OCI-LY7 (cell line): Measurements from ENCODE around the gene ANKMY1. TPM values are rescaled to one million over a fixed set of nuclear protein-coding genes. Genes with fewer than 3 reads are reported as not detected.

ENCODE experiments used
- BruUV-seq: library from RNA; stranded (reverse); fragments of 400-500 nt; replicated peaks from 2 replicates; lab custom pipeline; 2021; lab: Mats Ljungman, UMichigan
- CTCF ChIA-PET: fragments of 300-600 bp; sonication (Branson Sonifier 250); formaldehyde crosslinking; loops from one replicate; lab custom pipeline; 2022; ENCODE audit warnings: antibody characterized with exemption; ENCODE audit not compliant: unreplicated experiment; lab: Charles Lee
- POLR2A ChIA-PET: fragments of 300-600 bp; sonication (Branson Sonifier 250); formaldehyde crosslinking; loops from one replicate; lab custom pipeline; 2022; ENCODE audit warnings: antibody characterized with exemption; lab: Charles Lee
- DNase-seq: peaks from one replicate; pipeline ENCODE4 v3.0.0-alpha.2; 2015; ENCODE audit warnings: low spot score
- H2AFZ ChIP-seq: fragments of 200-600 bp; sonication (generic), shearing (Covaris generic); 2 replicates; pipeline ENCODE4 v1.6.1; 2014; ENCODE audit warnings: mild to moderate bottlenecking, antibody characterized with exemption, low read length, moderate library complexity
- H3K27ac ChIP-seq: fragments of 200-600 bp; sonication (generic); 2 replicates; pipeline ENCODE4 v1.5.1; 2014; ENCODE audit warnings: mixed run types, low read depth, mild to moderate bottlenecking, moderate library complexity, low read length, inconsistent platforms; ENCODE audit not compliant: poor library complexity, severe bottlenecking
- H3K36me3 ChIP-seq: fragments of 200-600 bp; sonication (generic); 2 replicates; pipeline ENCODE4 v1.6.1; 2014; ENCODE audit warnings: mild to moderate bottlenecking, antibody characterized with exemption, low read length, moderate library complexity, mixed read lengths; ENCODE audit not compliant: insufficient read depth
- H3K4me1 ChIP-seq: fragments of 200-600 bp; sonication (generic); 2 replicates; pipeline ENCODE4 v1.5.1; 2014; ENCODE audit warnings: mild to moderate bottlenecking, low read length; ENCODE audit not compliant: insufficient read depth, poor library complexity, severe bottlenecking
- H3K4me2 ChIP-seq: fragments of 200-600 bp; sonication (generic); 2 replicates; pipeline ENCODE4 v1.6.1; 2014; ENCODE audit warnings: mild to moderate bottlenecking, low read length
- H3K4me3 ChIP-seq: fragments of 200-600 bp; sonication (generic); 2 replicates; pipeline ENCODE4 v1.5.1; 2014; ENCODE audit warnings: mild to moderate bottlenecking, low read depth, low read length; ENCODE audit not compliant: poor library complexity, severe bottlenecking
- H3K79me2 ChIP-seq: fragments of 200-600 bp; sonication (generic); 2 replicates; pipeline ENCODE4 v1.6.1; 2016; ENCODE audit warnings: low read depth, mild to moderate bottlenecking, low read length, moderate library complexity, mixed read lengths; ENCODE audit not compliant: insufficient read depth
- H3K9me2 ChIP-seq: fragments of 200-600 bp; sonication (generic); 2 replicates; pipeline ENCODE4 v1.6.1; 2016; ENCODE audit warnings: mild to moderate bottlenecking, low read length, mixed read lengths; ENCODE audit not compliant: insufficient read depth
- H3K9me3 ChIP-seq: fragments of 200-600 bp; sonication (generic); 2 replicates; pipeline ENCODE4 v1.6.1; 2014; ENCODE audit warnings: mild to moderate bottlenecking, mixed run types, low read length, mixed read lengths
- H4K20me1 ChIP-seq: fragments of 200-600 bp; sonication (generic); 2 replicates; pipeline ENCODE4 v1.6.1; 2014; ENCODE audit warnings: mild to moderate bottlenecking, antibody characterized with exemption, low read length, moderate library complexity, mixed read lengths; ENCODE audit not compliant: insufficient read depth
- EZH2phosphoT487 ChIP-seq: fragments of 200-600 bp; sonication (generic); IDR thresholded peaks from 2 replicates; pipeline ENCODE4 v1.6.1; 2018; ENCODE audit warnings: low read depth, borderline replicate concordance, mild to moderate bottlenecking, mixed run types, antibody characterized with exemption, low read length, moderate library complexity, mixed read lengths
- intact Hi-C: fragments of 100-400 bp; cut with micrococcal nuclease; formaldehyde crosslinking; loops from one replicate; pipeline ENCODE4 v1.10.0; 2022; ENCODE audit not compliant: unreplicated experiment
- total RNA-seq, 2 experiments: library from RNA; depleted of rRNA in 1 of 2; stranded (reverse); fragments of >200 nt in 1 of 2; shearing (Covaris generic) in 1 of 2; gene quantifications; 2 replicates each; pipeline ENCODE4 v1.2.3, GENCODE V29; 2014 to 2022
- TF ChIP-seq, protein P1 (sequence below): fragments of 200-600 bp; sonication (generic); conservative IDR thresholded peaks from 2 replicates; pipeline ENCODE4 v1.5.1; 2014; ENCODE audit warnings: mild to moderate bottlenecking, antibody characterized with exemption, low read length, moderate library complexity, mixed read lengths

The ANKMY1 gene
- total RNA-seq, 2 experiments from 2014 or later = 30.6 to 65.9 TPM

DNA sequence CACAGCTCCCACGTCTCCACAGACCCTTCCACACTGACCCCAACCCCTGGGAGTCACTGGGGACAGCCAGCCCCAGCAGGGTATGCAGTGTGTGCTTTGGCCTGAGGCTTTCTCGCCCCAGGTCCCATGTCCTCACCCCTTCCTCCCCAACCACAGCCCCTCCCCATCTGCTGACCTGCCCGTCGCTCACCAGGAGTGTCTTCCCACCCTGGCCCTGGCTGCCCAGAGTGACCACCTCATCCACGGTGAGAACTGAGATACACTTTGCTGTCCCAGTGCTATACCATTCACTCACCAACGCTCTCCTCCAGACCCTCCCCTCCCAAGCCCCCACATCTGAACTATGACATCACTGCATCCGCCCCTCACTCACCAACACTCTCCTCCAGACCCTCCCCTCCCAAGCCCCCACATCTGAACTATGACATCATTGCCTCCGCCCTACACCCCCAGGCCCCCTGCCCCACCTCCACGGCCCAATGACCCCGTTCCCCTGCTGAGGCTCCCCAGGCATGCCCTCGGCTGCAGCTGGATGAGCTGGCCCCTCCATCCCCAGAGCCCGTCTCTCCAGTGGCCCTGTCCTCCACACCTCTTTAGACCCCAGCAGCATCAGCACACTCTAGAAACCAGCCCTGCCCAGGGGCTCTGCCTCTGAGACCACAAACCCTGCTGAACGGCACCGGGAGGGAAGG is 55.2 kb downstream of the ANKMY1 start:
- no peaks in the 10 kb centered on the region for H3K79me2 ChIP-seq
- intact Hi-C loops = no loop called here
- no peak overlapping the region for H2AFZ ChIP-seq
- H3K9me3 ChIP-seq = no peaks in the 10 kb centered on the region
- no peak overlapping the region for H3K4me2 ChIP-seq
- no peak for DNase-seq
- no peaks in the 10 kb centered on the region for H3K9me2 ChIP-seq
- no peaks in the 10 kb centered on the region for H3K4me1 ChIP-seq
- TF ChIP-seq EZH2phosphoT487 = no peak
- TF ChIP-seq, protein P1, sequence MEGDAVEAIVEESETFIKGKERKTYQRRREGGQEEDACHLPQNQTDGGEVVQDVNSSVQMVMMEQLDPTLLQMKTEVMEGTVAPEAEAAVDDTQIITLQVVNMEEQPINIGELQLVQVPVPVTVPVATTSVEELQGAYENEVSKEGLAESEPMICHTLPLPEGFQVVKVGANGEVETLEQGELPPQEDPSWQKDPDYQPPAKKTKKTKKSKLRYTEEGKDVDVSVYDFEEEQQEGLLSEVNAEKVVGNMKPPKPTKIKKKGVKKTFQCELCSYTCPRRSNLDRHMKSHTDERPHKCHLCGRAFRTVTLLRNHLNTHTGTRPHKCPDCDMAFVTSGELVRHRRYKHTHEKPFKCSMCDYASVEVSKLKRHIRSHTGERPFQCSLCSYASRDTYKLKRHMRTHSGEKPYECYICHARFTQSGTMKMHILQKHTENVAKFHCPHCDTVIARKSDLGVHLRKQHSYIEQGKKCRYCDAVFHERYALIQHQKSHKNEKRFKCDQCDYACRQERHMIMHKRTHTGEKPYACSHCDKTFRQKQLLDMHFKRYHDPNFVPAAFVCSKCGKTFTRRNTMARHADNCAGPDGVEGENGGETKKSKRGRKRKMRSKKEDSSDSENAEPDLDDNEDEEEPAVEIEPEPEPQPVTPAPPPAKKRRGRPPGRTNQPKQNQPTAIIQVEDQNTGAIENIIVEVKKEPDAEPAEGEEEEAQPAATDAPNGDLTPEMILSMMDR = no peak
- H3K4me3 ChIP-seq = no peak overlapping the region
- H3K27ac ChIP-seq = no peak overlapping the region
- POLR2A ChIA-PET = no interaction called here
- BruUV-seq = no TSS peak
- H4K20me1 ChIP-seq = no peaks in the 10 kb centered on the region
- peaks cover 37% of the 10 kb centered on the region for H3K36me3 ChIP-seq
- CTCF ChIA-PET = no interaction called here

DNA sequence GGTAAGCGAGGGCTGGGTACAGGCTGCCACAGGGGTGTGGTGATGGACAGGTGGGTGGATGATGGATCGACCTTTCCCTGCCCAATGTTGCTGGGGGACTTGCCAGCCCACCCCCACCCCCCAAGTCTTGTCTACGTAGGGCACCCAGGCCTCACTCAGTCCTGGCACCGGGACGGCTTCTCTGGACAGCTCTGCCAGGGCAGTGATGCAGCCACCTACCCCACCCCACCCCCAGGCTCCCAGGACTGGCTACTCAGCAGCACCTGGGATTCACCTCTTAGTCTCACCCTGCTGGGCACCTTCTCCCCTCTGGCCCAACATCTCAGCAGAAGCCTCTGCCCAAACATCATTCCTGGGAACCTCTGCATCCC is 55.7 kb downstream of the ANKMY1 start:
- ChIA-PET POLR2A (no interaction called here), CTCF (no interaction called here)
- H3K79me2 ChIP-seq = no peaks in the 10 kb centered on the region
- no peaks in the 10 kb centered on the region for H3K9me3 ChIP-seq
- H3K4me2 ChIP-seq = no peak overlapping the region
- H3K4me1 ChIP-seq = no peaks in the 10 kb centered on the region
- DNase-seq = no peak
- no peaks in the 10 kb centered on the region for H4K20me1 ChIP-seq
- H3K36me3 ChIP-seq = peaks cover 42% of the 10 kb centered on the region
- no peak overlapping the region for H3K4me3 ChIP-seq
- TF ChIP-seq, protein P1 = no peak
- no peak for TF ChIP-seq EZH2phosphoT487
- BruUV-seq = no TSS peak
- H3K27ac ChIP-seq = no peak overlapping the region
- no peak overlapping the region for H2AFZ ChIP-seq
- intact Hi-C loops = no loop called here
- H3K9me2 ChIP-seq = no peaks in the 10 kb centered on the region

DNA sequence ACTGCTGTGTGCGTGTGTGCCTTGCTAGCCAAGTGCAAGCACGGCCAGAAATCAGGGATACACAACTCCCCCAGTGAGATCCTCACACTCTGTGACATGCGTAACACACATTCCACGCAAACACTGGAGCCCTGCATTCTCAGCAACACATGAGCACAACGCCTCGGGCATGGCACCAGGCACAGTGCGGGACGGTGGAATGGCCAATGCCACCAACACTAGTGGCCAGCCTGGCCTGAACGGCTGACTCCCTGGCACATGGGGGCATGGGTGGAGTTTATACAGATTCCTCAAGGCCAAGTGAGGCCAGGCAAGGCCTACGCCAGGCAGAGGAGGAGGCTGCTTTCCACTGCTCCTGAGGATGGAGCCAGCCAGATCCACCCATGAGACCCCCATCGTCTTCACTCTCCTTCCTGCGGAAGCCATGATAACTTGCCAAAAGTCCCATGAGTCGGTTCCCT is 56.2 kb downstream of the ANKMY1 start:
- Histone ChIP-seq H3K79me2 (no peaks in the 10 kb centered on the region), H4K20me1 (no peaks in the 10 kb centered on the region), H3K9me3 (no peaks in the 10 kb centered on the region), H2AFZ (no peak overlapping the region), H3K4me2 (no peak overlapping the region), H3K4me1 (no peaks in the 10 kb centered on the region), H3K4me3 (no peak overlapping the region), H3K27ac (no peak overlapping the region), H3K9me2 (no peaks in the 10 kb centered on the region), H3K36me3 (peaks cover 47% of the 10 kb centered on the region)
- intact Hi-C loops = no loop called here
- ChIA-PET POLR2A (no interaction called here), CTCF (no interaction called here)
- BruUV-seq = no TSS peak
- no peak for DNase-seq
- no peak for TF ChIP-seq EZH2phosphoT487
- TF ChIP-seq, protein P1 = no peak
